Measurements from ENCODE around the gene DNAAF1. TPM values are rescaled to one million over a fixed set of nuclear protein-coding genes. Genes with fewer than 3 reads are reported as not detected.

The DNAAF1 gene
- total and polyA plus RNA-seq, 2 experiments from 2014 or later = 0.42 TPM

GRCh38 chr16:84175350-84176081, 30.4 kb downstream of the DNAAF1 start (continued):
- no peak for TF ChIP-seq ETS1 (IDR thresholded peaks at IDR 0.05)
- peak; percentile 47 to 70 for TF ChIP-seq CTCF (conservative IDR thresholded peaks at IDR 0.05; ENCODE audit: low read depth in 2 of 2)
- no peak for TF ChIP-seq STAT1 (IDR thresholded peaks at IDR 0.05; ENCODE audit: unreplicated experiment)

- Mint-ChIP-seq H3K36me3 (ENCODE audit: low read depth) (peaks cover 20% of the 10 kb centered on the region), H3K4me3 (no peak overlapping the region), H3K9me3 (no peaks in the 10 kb centered on the region), H3K27ac (no peak overlapping the region), H3K4me1 (no peaks in the 10 kb centered on the region), H3K27me3 (ENCODE audit: insufficient read depth, low read depth, poor library complexity) (peaks cover 9% of the 10 kb centered on the region)
- DNase-seq (ENCODE audit: low spot score) = no peak
- Histone ChIP-seq H3K4me1 (ENCODE audit: insufficient read depth) (no peaks in the 10 kb centered on the region), H3K79me2 (replicated peaks; ENCODE audit: insufficient read depth) (no peaks in the 10 kb centered on the region), H3K9me2 (ENCODE audit: insufficient read depth) (no peaks in the 10 kb centered on the region), H4K20me1 (replicated peaks; ENCODE audit: insufficient read depth) (no peaks in the 10 kb centered on the region), H3K27me3 (ENCODE audit: insufficient read depth) (no peaks in the 10 kb centered on the region), H3K4me2 (no peak overlapping the region), H3K4me3 (no peak overlapping the region), H2AFZ (no peak overlapping the region), H3F3A (replicated peaks; ENCODE audit: low read depth) (no peaks in the 10 kb centered on the region), H3K36me3 (ENCODE audit: insufficient read depth) (no peaks in the 10 kb centered on the region), H3K27ac (ENCODE audit: low read depth) (no peak overlapping the region; the same call in 1 of the 2 replicates)
- ATAC-seq = peak; percentile 14
- TF ChIP-seq ZNF114 (CRISPR knock-in tag; IDR thresholded peaks at IDR 0.05) (no peak), STAT1 (IDR thresholded peaks at IDR 0.05; ENCODE audit: unreplicated experiment) (no peak), POLR2AphosphoS5 (IDR thresholded peaks at IDR 0.05; ENCODE audit: low read depth) (no peak), EZH2 (IDR thresholded peaks at IDR 0.05; ENCODE audit: low read depth, unreplicated experiment) (no peak), ETS1 (IDR thresholded peaks at IDR 0.05) (no peak), CREB1 (CRISPR knock-in tag; IDR thresholded peaks at IDR 0.05; ENCODE audit: low read depth) (no peak), EZH2phosphoT487 (IDR thresholded peaks at IDR 0.05; ENCODE audit: unreplicated experiment) (no peak), ZNF331 (CRISPR knock-in tag; IDR thresholded peaks at IDR 0.05; ENCODE audit: low read depth) (no peak), JUNB (IDR thresholded peaks at IDR 0.05; ENCODE audit: unreplicated experiment) (no peak), NANOG (IDR thresholded peaks at IDR 0.05; ENCODE audit: borderline replicate concordance) (no peak), CTCF (conservative IDR thresholded peaks at IDR 0.05; ENCODE audit: low read depth in 2 of 2) (no peak), REST (IDR thresholded peaks at IDR 0.05; ENCODE audit: unreplicated experiment) (no peak)
Measured at GRCh38 chr16:84176192-84177053, 31.3 kb downstream of the DNAAF1 start.
